HCT116 (cell line): ENCODE measurements around the gene CDH4. TPM values are rescaled to one million over a fixed set of nuclear protein-coding genes. Genes with fewer than 3 reads are reported as not detected.

Experiments
- ATAC-seq: fragments of 200-7000 bp; cut with Tn5 transposase; 2 replicates; pipeline ENCODE4 v1.9.1; 2020; ENCODE audit warnings: mild to moderate bottlenecking, moderate library complexity
- BruUV-seq: library from RNA; stranded (reverse); fragments of 400-500 nt; replicated peaks from 2 replicates; lab custom pipeline; 2021; lab: Mats Ljungman, UMichigan
- CTCF ChIA-PET: fragments of 300-600 bp; sonication (Branson Sonifier 250); formaldehyde crosslinking; loops from one replicate; lab custom pipeline; 2021; ENCODE audit warnings: antibody characterized with exemption; lab: Charles Lee
- POLR2A ChIA-PET: fragments of 300-600, 350-600 bp; sonication (Branson Sonifier 250); formaldehyde crosslinking; loops from one replicate; lab custom pipeline; 2021; ENCODE audit warnings: antibody characterized with exemption; lab: Charles Lee
- RAD21 ChIA-PET, 2 experiments: fragments of 300-600 bp; sonication (Branson Sonifier 250); formaldehyde crosslinking; loops; one replicate each; lab custom pipeline; 2023; ENCODE audit warnings: low total read pairs in 2 of 2; ENCODE audit not compliant: uncharacterized antibody in 2 of 2, unreplicated experiment in 2 of 2, low non-redundant PET in 1 of 2; lab: Charles Lee
- DNase-seq: peaks from one replicate; pipeline ENCODE4 v3.0.0-alpha.2; 2010; ENCODE audit warnings: low read depth, low spot score
- H2AFZ ChIP-seq: fragments of 200-600 bp; shearing (Covaris generic), sonication (generic); 2 replicates; pipeline ENCODE4 v1.6.1; 2017; ENCODE audit warnings: low read depth, mixed run types, mixed read lengths, antibody characterized with exemption, low read length; ENCODE audit not compliant: poor library complexity, severe bottlenecking
- H3K27ac ChIP-seq: 2 replicates; pipeline ENCODE4 v1.5.1; 2012; ENCODE audit warnings: low read depth, low read length
- H3K27me3 ChIP-seq: fragments of 200-600 bp; sonication (generic); 2 replicates; pipeline ENCODE4 v1.6.1; 2016; ENCODE audit warnings: mixed run types, low read length, mixed read lengths; ENCODE audit not compliant: insufficient read depth
- H3K36me3 ChIP-seq, 2 experiments: fragments of 200-500 bp in 1 of 2; fragments of 200-600 bp in 1 of 2; sonication (Bioruptor generic) in 1 of 2; sonication (generic) in 1 of 2; 2 replicates each; pipeline versions ENCODE4 v1.5.1 to v1.6.1; 2014 to 2016; ENCODE audit warnings: low read length in 2 of 2, inconsistent platforms in 1 of 2, mixed read lengths in 1 of 2, mixed run types in 1 of 2; ENCODE audit not compliant: insufficient read depth in 2 of 2, control insufficient read depth in 1 of 2
- H3K4me1 ChIP-seq, 2 experiments: fragments of 200-600 bp in 1 of 2; sonication (generic) in 1 of 2; 2 replicates each; pipeline versions ENCODE4 v1.5.1 to v1.6.1; 2012 to 2017; ENCODE audit warnings: low read length in 2 of 2, inconsistent platforms in 1 of 2, mild to moderate bottlenecking in 1 of 2, mixed read lengths in 1 of 2, mixed run types in 1 of 2, moderate library complexity in 1 of 2; ENCODE audit not compliant: insufficient read depth in 2 of 2, control insufficient read depth in 1 of 2
- H3K4me2 ChIP-seq: fragments of 200-600 bp; sonication (generic); 2 replicates; pipeline ENCODE4 v1.6.1; 2017; ENCODE audit warnings: mixed run types, low read length, mixed read lengths
- H3K4me3 ChIP-seq, 2 experiments: fragments of 200-600 bp in 1 of 2; sonication (generic) in 1 of 2; replicated peaks in 1 of 2; 2 replicates each; pipeline ENCODE4 v1.5.1; 2011 to 2016; ENCODE audit warnings: low read length in 2 of 2, control low read depth in 1 of 2, low read depth in 1 of 2, mild to moderate bottlenecking in 1 of 2, mixed read lengths in 1 of 2, mixed run types in 1 of 2
- H3K79me2 ChIP-seq: fragments of 200-600 bp; sonication (generic); 2 replicates; pipeline ENCODE4 v1.6.1; 2017; ENCODE audit warnings: mild to moderate bottlenecking, mixed run types, low read length, moderate library complexity, mixed read lengths; ENCODE audit not compliant: insufficient read depth
- H3K9ac ChIP-seq: fragments of 200-600 bp; sonication (generic); 2 replicates; pipeline ENCODE4 v1.6.1; 2016; ENCODE audit warnings: low read length, mixed read lengths
- H3K9me2 ChIP-seq: fragments of 200-600 bp; sonication (generic), shearing (Covaris generic); 2 replicates; pipeline ENCODE4 v1.6.1; 2017; ENCODE audit warnings: mixed run types, mild to moderate bottlenecking, moderate library complexity; ENCODE audit not compliant: insufficient read depth
- H3K9me3 ChIP-seq, 2 experiments: fragments of 200-500 bp in 1 of 2; fragments of 200-600 bp in 1 of 2; sonication (Bioruptor generic) in 1 of 2; sonication (generic) in 1 of 2; 2 replicates each; pipeline ENCODE4 v1.6.1; 2014 to 2017; ENCODE audit warnings: low read length in 2 of 2, mixed read lengths in 2 of 2, inconsistent platforms in 1 of 2, low read depth in 1 of 2, mild to moderate bottlenecking in 1 of 2, mixed run types in 1 of 2, moderate library complexity in 1 of 2; ENCODE audit not compliant: control insufficient read depth in 1 of 2, insufficient read depth in 1 of 2
- H4K20me1 ChIP-seq: fragments of 200-600 bp; sonication (generic), shearing (Covaris generic); 2 replicates; pipeline ENCODE4 v1.6.1; 2017; ENCODE audit warnings: mixed run types, mild to moderate bottlenecking, moderate library complexity; ENCODE audit not compliant: insufficient read depth
- ATF3 ChIP-seq: IDR thresholded peaks from 2 replicates; pipeline ENCODE4 v1.6.1; 2012
- CEBPB ChIP-seq: IDR thresholded peaks from 2 replicates; pipeline ENCODE4 v1.6.1; 2012; ENCODE audit warnings: low read depth
- EZH2 ChIP-seq: fragments of 200-600 bp; sonication (generic); IDR thresholded peaks from 2 replicates; pipeline ENCODE4 v1.6.1; 2017; ENCODE audit warnings: antibody characterized with exemption, mixed run types
- EZH2phosphoT487 ChIP-seq: fragments of 200-600 bp; IDR thresholded peaks from 2 replicates; pipeline ENCODE4 v1.6.1; 2018; ENCODE audit warnings: antibody characterized with exemption, borderline replicate concordance
- JUND ChIP-seq: IDR thresholded peaks from 2 replicates; pipeline ENCODE4 v1.6.1; 2012
- POLR2A ChIP-seq: IDR thresholded peaks from 2 replicates; pipeline ENCODE4 v1.7.0; 2011; ENCODE audit warnings: borderline replicate concordance; ENCODE audit not compliant: insufficient read depth, insufficient read length; ENCODE audit errors: extremely low read depth
- POLR2AphosphoS5 ChIP-seq: IDR thresholded peaks from 2 replicates; pipeline ENCODE4 v1.6.1; 2011; ENCODE audit warnings: mild to moderate bottlenecking, low read depth, low read length, moderate library complexity
- REST ChIP-seq: IDR thresholded peaks from 2 replicates; pipeline ENCODE4 v1.6.1; 2012; ENCODE audit warnings: low read depth
- SP1 ChIP-seq: IDR thresholded peaks from 2 replicates; pipeline ENCODE4 v1.6.1; 2012; ENCODE audit warnings: low read depth
- SRF ChIP-seq: IDR thresholded peaks from 2 replicates; pipeline ENCODE4 v1.6.1; 2012; ENCODE audit warnings: low read depth
- TCF7L2 ChIP-seq: IDR thresholded peaks from 2 replicates; pipeline ENCODE4 v1.7.0; 2011; ENCODE audit warnings: borderline replicate concordance, inconsistent platforms; ENCODE audit not compliant: insufficient read depth, insufficient read length; ENCODE audit errors: extremely low read depth
- ZFX ChIP-seq: fragments of 450-650 bp; IDR thresholded peaks from 2 replicates; pipeline ENCODE4 v1.6.1; 2017
- ZNF274 ChIP-seq: fragments of 200-500 bp; sonication (Bioruptor generic); IDR thresholded peaks from 2 replicates; pipeline ENCODE4 v1.6.1; 2014; ENCODE audit warnings: mild to moderate bottlenecking, low read depth, low read length, inconsistent platforms
- intact Hi-C: fragments of 100-400 bp; cut with micrococcal nuclease; formaldehyde crosslinking; loops from 2 replicates; pipeline ENCODE4 v1.10.0; 2022
- total RNA-seq: library from RNA; stranded (reverse); gene quantifications from one replicate; pipeline ENCODE4 v1.2.1, GENCODE V29; 2021; ENCODE audit not compliant: unreplicated experiment
- TF ChIP-seq, protein P1 (sequence below), 3 experiments: fragments of 200-600 bp in 1 of 3; sonication (generic) in 1 of 3; IDR thresholded peaks in 2 of 3; conservative IDR thresholded peaks in 1 of 3; 2 replicates each; pipeline ENCODE4 v1.5.1; 2012 to 2017; ENCODE audit warnings: low read depth in 2 of 3, low read length in 2 of 3, antibody characterized with exemption in 1 of 3, borderline replicate concordance in 1 of 3, control low read depth in 1 of 3, mild to moderate bottlenecking in 1 of 3, mixed read lengths in 1 of 3, mixed run types in 1 of 3, moderate library complexity in 1 of 3; ENCODE audit not compliant: insufficient read depth in 1 of 3

Gene CDH4
- total RNA-seq, 1 experiment from 2014 or later, result not detected

GRCh38 chr20:61628901-61629601 lies 377.0 kb downstream of the CDH4 start:
- ChIA-PET RAD21 (no interaction called here), CTCF (no interaction called here), POLR2A (no interaction called here)
- no peaks in the 10 kb centered on the region for H3K9me2 ChIP-seq
- peaks cover 53% of the 10 kb centered on the region for H3K27me3 ChIP-seq
- H4K20me1 ChIP-seq, result no peaks in the 10 kb centered on the region
- no peak overlapping the region for H3K4me3 ChIP-seq
- no peak overlapping the region for H3K9ac ChIP-seq
- intact Hi-C loops, result no loop called here
- no peaks in the 10 kb centered on the region for H3K4me1 ChIP-seq
- no peaks in the 10 kb centered on the region for H3K9me3 ChIP-seq
- no peak for ATAC-seq
- TF ChIP-seq SRF (no peak), TCF7L2 (no peak), ZNF274 (no peak), REST (no peak), CEBPB (no peak), POLR2AphosphoS5 (no peak), SP1 (no peak), POLR2A (no peak), ATF3 (no peak), JUND (no peak), ZFX (no peak), EZH2phosphoT487 (no peak), EZH2 (no peak)
- TF ChIP-seq, protein P1, sequence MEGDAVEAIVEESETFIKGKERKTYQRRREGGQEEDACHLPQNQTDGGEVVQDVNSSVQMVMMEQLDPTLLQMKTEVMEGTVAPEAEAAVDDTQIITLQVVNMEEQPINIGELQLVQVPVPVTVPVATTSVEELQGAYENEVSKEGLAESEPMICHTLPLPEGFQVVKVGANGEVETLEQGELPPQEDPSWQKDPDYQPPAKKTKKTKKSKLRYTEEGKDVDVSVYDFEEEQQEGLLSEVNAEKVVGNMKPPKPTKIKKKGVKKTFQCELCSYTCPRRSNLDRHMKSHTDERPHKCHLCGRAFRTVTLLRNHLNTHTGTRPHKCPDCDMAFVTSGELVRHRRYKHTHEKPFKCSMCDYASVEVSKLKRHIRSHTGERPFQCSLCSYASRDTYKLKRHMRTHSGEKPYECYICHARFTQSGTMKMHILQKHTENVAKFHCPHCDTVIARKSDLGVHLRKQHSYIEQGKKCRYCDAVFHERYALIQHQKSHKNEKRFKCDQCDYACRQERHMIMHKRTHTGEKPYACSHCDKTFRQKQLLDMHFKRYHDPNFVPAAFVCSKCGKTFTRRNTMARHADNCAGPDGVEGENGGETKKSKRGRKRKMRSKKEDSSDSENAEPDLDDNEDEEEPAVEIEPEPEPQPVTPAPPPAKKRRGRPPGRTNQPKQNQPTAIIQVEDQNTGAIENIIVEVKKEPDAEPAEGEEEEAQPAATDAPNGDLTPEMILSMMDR (IDR thresholded peaks at IDR 0.05 in 2 of 3, conservative IDR thresholded peaks at IDR 0.05 in 1 of 3; ENCODE audit: borderline replicate concordance in 1 of 3, insufficient read depth in 1 of 3, low read depth in 2 of 3, low read length in 2 of 3), result no peak
- H3K27ac ChIP-seq, result no peak overlapping the region
- no peaks in the 10 kb centered on the region for H3K79me2 ChIP-seq
- no peaks in the 10 kb centered on the region for H3K36me3 ChIP-seq
- H3K4me2 ChIP-seq, result no peak overlapping the region
- H2AFZ ChIP-seq, result no peak overlapping the region
- no peak for DNase-seq
- no TSS peak for BruUV-seq
